CD4-positive, alpha-beta T cell treated with Interleukin-17A for 4 hours (primary cell): Measurements from ENCODE around the gene PITPNC1.
A peak's percentile ranks its signal among the peaks of the same experiment; 100 is the strongest.
"Not testable (repeated sequence)": the region's sequence is repeated elsewhere in the genome, so short reads cannot be mapped to it uniquely, and the experiment has no call there.

Source experiments
- DNase-seq: peaks from one replicate; pipeline ENCODE4 v3.0.0-alpha.2; 2020; ENCODE audit warnings: mixed read lengths

PITPNC1 gene

DNA sequence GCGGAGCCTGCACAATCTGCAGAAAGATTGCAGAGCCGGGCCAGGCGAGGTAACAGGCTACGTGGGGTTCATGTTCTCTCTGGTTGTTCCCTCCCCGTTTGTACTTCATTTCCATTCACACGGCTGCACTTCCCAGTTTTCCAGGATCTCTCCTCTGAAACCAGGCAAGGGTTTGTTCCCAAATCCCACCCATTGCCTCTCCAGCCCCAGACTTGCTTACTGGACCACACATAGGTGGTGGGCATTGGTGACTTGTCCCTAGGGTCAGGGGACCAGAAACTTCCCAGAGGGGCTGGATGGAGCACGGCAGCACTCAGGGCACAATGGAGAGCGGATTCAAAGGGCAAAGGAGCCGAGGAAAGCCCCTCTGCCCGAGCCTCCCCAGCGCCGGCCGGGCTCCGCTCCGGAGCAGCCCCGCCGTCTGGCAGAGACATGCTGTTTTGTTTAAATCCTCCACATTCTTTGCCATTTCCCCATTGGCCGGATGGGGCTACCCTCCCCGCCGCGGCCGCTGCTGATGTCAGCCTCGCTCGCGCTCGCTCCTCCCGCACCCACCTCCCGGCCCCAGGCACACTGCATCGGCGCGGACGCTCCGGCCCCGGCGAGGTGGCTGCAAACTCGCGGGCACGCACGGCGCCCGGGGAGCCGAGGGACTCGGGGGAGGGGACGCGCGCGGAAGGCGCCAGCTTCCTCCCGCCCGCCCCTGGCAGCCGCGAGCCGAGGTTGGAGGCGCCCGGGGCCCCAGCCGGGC lies at the start of gene PITPNC1:
Gene PITPNC1 (plus strand): TSS at position 545 of the 751 bp plus-strand sequence.
- peak; percentile 92 for DNase-seq

DNA sequence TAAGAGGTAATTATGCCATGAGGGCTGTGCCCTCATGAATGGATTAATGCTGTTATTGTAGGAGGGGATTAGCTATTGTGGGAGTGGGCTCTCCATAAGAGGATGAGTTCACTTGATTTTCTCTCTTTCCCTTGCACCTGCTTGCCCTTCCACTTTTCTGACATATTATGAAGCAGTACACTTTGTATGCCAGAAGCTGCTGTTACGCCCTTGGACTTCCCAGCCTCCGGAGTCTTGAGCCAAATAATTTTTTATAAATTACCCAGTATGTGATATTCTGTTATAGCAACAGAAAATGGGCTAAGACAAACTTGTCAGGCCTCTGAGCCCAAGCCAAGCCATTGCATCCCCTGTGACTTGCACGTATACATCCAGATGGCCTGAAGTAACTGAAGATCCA lies 49.1 kb upstream of the PITPNC1 start:
- no peak for DNase-seq

DNA sequence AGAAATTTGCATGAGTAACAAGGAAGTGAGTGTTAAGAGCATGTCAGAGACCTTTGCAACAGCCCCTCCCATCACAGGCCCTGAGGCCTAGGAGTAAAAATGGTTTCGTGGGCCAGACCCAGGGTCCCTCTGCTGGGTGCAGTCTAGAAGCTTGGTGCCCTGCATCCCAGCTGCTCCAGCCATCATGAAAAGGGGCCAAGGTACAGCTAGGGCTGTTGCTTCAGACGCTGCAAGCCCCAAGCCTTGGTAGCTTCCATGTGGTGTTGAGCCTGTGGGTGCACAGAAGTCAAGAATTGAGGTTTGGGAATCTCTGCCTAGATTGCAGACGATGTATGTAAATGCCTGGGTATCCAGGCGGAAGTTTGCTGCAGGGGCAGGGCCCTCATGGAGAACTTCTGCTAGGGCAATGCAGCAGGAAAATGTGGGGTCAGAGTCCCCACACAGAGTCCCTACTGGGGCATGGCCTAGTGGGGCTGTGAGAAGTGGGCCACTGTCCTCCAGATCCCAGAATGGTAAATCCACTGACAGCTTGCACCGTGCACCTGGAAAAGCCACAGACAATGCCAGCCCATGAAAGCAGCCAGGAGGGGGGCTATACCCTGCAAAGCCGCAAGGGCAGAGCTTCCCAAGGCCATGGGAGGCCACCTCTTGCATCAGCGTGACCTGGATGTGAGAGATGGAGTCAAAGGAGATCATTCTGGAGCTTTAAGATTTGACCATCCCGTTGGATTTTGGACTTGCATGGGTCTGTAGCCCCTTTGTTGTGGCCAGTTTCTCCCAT lies 45.5 kb upstream of the PITPNC1 start:
- not testable (repeated sequence) for DNase-seq

GRCh38 chr17:67332162-67332508 lies 44.9 kb upstream of the PITPNC1 start:
- not testable (repeated sequence) for DNase-seq

DNA sequence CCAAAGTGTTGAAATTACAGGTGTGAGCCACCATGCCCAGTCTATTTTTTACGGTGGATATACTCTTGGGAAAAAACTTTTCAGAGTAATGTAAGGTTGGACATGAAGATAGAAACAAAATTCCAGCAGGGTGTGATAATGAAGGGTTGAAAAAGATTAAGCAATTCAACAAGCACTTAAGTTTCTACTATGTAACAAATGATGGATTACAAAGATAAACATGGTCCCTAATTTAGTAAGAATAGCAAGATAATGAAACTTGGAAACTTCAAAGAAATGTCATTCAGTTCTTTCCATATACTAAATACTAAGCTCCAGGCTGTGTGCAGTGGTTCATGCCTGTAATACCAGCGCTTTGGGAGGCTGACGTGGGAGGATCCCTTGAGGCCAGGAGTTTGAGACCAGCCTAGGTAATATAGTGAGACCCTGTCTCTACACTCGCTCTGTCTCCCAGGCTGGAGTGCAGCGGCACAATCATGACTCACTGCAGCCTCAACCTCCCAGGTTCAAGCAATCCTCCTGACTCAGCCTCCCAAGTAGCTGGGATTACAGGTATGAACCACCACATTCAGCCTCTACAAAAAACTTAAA lies 41.7 kb upstream of the PITPNC1 start:
- no peak for DNase-seq

DNA sequence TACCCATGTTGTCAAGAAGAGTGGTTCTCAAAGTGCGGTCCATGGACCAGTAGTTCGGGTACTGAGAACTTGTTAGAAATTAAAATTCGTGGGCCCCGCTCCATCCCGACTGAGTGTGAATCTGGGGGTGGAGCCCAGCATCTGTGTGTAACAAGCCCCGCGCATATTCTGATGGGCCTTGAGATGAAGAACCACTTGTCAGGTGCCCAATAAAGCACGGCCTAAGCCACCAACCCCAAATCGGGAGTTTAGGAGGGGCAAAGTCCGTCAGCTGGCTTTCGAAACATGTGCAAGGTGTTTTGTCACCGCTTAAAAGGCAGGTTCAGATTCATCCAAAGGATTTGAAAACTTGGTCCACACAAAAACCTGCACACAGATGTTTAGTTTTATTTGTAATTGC lies 40.2 kb upstream of the PITPNC1 start:
- no peak for DNase-seq

- not testable (repeated sequence) for DNase-seq
These were observed 38.7 kb upstream of the PITPNC1 start for GRCh38 chr17:67338353-67338752.

- no peak for DNase-seq
These were observed 33.8 kb upstream of the PITPNC1 start for GRCh38 chr17:67343237-67343636.

- DNase-seq = no peak
These were observed 29.3 kb upstream of the PITPNC1 start for GRCh38 chr17:67347826-67348225.

DNA sequence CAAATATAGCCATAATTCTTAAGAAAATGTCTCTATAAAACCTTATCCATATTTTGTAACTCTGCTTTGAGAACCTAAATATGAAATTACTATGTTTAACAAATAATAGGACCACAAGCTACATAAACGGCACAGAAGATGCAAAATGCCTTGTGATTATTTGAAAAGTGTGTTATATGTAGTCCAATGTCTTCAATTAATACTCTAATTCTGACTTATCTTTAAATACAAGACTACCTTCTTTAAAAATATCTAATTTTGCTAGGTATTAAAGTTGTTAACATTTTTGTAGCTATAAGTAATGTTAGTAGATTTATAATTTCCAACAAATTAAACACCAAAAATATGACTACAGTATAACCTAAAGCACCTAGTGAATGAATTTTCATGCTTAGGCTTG lies 27.7 kb upstream of the PITPNC1 start:
- DNase-seq = no peak

DNA sequence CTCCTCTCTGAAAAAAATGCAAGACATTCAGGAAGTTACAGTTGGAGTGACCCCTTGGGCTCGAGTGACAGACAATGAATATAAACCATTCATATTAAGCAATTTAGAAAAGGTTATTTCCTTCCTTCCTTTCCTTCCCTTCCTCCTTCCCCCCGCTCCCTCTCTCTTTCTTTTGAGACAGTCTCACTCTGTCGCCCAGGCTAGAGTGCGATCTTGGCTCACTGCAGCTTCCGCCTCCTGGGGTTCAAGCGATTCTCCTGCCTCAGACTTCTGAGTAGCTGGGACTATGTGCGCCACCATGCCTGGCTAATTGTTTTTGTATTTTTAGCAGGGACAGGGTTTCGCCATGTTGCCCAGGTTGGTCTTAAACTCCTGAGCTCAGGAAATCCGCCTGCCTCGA lies 23.9 kb upstream of the PITPNC1 start:
- DNase-seq = no peak

DNA sequence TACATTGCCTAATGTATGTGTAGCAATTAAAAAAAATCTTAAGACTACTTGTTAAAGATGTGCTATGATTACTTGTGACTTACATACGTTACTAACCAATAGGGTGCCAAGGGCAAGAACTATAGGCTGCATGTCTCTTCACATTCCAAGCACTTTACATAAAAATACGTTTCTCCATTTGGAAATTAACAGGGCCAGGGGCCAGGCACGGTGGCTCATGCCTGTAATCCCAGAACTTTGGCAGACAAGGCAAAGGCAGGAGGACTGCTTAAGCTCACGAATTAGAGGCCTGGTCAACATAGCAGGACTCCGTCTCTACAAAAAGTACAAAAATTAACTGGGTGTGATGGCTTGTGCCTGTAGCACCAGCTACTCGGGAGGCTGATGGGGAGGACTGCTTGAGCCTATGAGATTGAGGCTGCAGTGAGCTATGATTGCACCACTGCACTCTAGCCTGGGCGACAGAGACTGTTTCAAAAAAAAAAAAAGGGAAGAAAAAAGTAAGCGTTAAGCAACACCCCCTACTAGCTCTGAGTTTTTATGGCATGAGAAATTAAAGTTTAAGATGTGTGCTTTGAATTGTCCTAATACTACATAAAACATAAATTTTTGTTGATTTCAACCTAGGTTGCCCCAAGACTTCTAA lies 23.0 kb upstream of the PITPNC1 start:
- no peak for DNase-seq

DNA sequence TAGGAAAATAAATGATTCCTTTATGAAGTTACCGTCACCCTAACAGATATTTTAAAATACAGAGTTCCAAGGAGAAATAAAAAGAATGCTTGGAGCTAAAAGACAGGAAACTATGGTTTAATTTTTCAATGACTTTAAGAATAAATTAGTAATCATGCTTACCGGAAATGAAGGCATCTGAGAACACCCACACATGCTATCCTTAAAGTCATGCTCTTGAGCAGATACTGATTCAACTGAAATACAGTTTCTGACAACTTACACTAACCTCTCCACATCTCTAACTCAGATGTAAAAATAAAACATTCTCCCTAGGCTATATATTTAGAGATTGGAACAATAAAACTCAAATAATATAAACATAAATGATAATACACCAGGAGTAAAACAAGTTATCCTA lies 18.5 kb upstream of the PITPNC1 start:
- no peak for DNase-seq

GRCh38 chr17:67359960-67360791 lies 16.9 kb upstream of the PITPNC1 start:
- DNase-seq = peak; percentile 66

- no peak for DNase-seq
These were observed 16.2 kb upstream of the PITPNC1 start for GRCh38 chr17:67360880-67361279.

- DNase-seq = no peak
These were observed 14.9 kb upstream of the PITPNC1 start for GRCh38 chr17:67362173-67362572.

- no peak for DNase-seq
These were observed 12.0 kb upstream of the PITPNC1 start for GRCh38 chr17:67364847-67365737.

- no peak for DNase-seq
These were observed 11.3 kb upstream of the PITPNC1 start for GRCh38 chr17:67365738-67366192.

DNA sequence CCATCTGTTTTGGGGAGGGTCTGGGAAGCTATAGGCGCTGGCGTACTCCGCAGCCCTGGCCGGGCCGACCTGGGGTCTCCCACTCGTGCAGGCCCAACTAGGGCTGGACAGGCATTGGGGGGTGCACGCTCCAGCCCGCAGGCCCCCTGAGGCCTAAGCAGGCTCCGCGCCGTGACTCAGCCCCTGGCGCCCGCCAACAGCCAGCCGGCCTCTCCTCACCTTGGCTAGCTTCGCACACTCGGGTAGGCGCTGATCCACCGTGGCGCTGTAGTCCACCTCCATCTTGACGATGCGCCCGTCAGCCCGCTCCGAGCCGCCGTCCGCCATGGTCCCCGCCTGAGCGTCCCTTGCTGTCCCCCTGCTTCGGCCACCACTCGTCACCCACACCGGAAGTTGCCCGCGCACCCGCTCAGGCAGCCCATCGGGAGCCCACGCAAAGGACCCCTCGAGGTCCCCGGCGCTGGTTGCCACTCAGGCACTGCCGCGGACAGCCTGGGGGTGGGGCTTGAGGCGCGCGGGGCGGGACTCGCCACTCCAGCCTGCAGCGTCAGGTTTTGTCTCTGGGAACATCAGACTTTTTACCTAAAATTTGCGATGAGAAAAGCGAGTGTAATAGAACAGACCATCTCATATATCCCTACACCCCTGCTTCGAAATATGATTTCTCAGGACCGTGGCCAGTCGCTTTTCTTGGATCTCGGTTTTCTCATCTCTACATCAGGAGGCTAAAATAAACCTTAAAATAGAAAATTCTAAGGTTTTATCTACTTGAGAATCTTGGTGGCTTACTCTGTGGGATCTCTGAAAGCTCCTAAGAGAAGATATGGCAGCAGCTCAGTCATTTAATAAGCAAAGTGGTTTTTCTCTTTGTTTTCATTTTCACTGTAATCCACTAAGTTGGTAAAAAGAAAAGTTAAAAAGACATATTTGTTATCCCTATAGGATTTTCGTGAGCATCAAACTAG lies 10.6 kb upstream of the PITPNC1 start, which contains the start of gene PSMD12:
Gene PSMD12 (minus strand): TSS at position 385 of the 965 bp plus-strand sequence. CDS start 58 bp downstream, at position 327.
- DNase-seq = peak; percentile 95

DNA sequence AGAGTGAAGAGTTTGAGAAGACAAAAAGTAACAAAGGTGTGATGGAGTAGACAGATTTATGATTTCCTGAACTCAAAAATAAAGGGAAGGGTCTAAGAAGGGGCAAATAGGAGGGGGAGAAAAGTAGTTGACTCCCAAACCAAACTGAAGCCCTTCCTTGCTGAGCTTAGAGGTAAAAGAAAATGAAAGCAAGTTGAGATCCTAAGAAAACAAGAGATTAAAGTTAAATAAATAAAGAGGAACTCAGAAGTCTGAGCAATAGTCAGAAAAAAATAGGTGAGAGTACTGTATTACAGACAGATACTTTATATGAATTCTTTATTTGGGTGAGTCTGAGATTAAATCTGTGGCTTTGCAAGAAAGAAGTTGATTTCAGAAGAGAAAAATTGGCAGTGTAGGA lies 7.4 kb upstream of the PITPNC1 start:
- DNase-seq = no peak
